ENCODE results near the gene DNAJC6.

The DNAJC6 gene

DNA sequence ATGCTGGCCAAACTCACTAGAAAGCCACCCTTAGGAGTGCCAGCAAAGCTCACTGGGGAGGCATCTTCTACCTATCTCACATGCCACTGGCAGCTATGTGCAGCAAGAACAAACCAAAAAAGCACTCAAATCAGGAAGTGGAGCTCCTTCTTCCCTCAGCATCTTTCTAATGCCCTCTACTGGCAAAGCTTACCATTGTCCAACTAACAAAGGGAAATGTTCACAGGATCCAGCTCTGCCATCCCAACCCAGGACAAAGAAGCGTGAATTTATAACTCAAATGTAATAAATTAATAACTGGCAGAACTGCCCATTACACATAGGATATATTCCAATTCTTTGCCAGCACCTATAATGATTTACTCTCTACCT is 150.0 kb downstream of the DNAJC6 start:
- TF ChIP-seq CTCF (IDR thresholded peaks at IDR 0.05): no peak
- no peak overlapping the region for H3K4me3 ChIP-seq
- H3K27ac ChIP-seq: no peak overlapping the region
- DNase-seq (ENCODE audit: low spot score): no peak
